Activated naive CD4-positive, alpha-beta T cell treated with anti-CD3 and anti-CD28 coated beads, Interleukin-2, amount 10 ng/mL, durations not matched to agents 7 days and 5 days (primary cell): ENCODE results near the gene PRRT4.

Source experiments
- CTCF ChIA-PET: fragments of 350-600 bp; sonication (Branson Sonifier 250); formaldehyde crosslinking; loops from one replicate; lab custom pipeline; 2021; ENCODE audit warnings: antibody characterized with exemption; lab: Charles Lee
- DNase-seq: peaks from one replicate; pipeline ENCODE4 v3.0.0-alpha.2; 2020
- H3K27ac Mint-ChIP-seq: one replicate; pipeline ENCODE4 v1.8.0; 2021; ENCODE audit warnings: mild to moderate bottlenecking, moderate library complexity, mixed read lengths
- H3K27me3 Mint-ChIP-seq: one replicate; pipeline ENCODE4 v1.8.0; 2021; ENCODE audit warnings: mild to moderate bottlenecking, mixed read lengths
- H3K36me3 Mint-ChIP-seq: one replicate; pipeline ENCODE4 v1.8.0; 2021; ENCODE audit warnings: mixed read lengths
- H3K4me1 Mint-ChIP-seq: one replicate; pipeline ENCODE4 v1.8.0; 2021; ENCODE audit warnings: mixed read lengths
- H3K4me3 Mint-ChIP-seq: one replicate; pipeline ENCODE4 v1.8.0; 2021; ENCODE audit warnings: mild to moderate bottlenecking, moderate library complexity, mixed read lengths
- H3K9me3 Mint-ChIP-seq: one replicate; pipeline ENCODE4 v1.8.0; 2021; ENCODE audit warnings: mixed read lengths

The PRRT4 gene

DNA sequence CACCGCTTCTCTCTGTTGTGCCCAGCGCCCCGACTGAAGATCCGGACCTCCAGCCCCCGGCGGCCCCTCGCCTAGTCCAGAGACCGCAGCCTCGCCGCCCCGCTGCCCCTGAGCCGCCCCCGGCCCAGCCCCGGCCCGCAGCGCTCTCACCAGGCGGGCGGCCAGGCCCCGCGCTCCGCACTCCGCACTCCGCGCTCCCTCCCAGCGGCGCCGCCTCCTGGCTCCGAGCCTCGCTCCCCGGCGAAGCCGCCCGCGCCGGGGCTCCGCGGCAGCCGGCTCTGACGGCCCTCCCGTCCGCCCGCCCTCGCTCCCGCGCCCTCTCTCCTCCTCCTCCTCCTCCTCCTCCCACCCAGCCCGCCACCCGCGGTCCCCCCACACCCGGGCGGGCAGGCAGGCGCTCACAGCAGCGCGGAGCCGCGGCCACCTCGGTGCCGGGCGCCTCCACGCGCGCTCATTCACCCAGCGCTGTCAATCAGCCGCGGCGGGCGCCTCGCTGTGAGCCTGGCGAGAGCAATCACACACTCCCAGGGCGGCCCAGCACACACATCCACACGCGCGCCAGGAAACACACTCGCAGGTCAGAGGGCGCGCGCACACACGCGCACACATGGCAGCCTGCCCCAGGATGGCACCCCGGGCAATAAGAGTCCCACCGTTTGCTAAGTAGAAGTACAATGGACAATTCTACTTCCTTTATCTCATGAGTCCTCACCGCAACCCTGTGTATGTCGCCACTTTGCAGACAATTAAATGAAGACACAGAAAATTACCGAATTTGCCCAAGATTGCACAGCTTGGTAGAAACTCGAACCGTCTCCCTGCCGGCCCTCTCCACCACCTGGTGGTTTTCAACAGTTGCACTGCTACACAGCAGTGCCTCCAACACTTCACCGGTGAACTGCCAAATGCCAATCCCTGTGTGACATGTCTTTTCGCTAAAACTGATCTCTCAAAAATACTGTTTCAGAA lies at the start of gene PRRT4:
Gene PRRT4, minus strand, starts transcription at position 280 of the 969 bp plus-strand sequence.
- CTCF ChIA-PET = interaction anchor here (0.6 to 2.0 kb wide), 4 partner anchors 10 to 33 kb away, joined by 3 to 7 read pairs (median 3); no protein-coding TSS in a partner anchor
- peaks cover 21% of the 10 kb centered on the region for H3K4me1 Mint-ChIP-seq
- no peaks in the 10 kb centered on the region for H3K9me3 Mint-ChIP-seq
- DNase-seq = peak; percentile 63
- H3K27me3 Mint-ChIP-seq = peaks cover 94% of the 10 kb centered on the region
- H3K27ac Mint-ChIP-seq = peak within 1 kb of the TSS; percentile 42
- H3K36me3 Mint-ChIP-seq = no peaks in the 10 kb centered on the region
- H3K4me3 Mint-ChIP-seq = peak within 1 kb of the TSS; percentile 74

- H3K4me1 Mint-ChIP-seq = peaks cover 36% of the 10 kb centered on the region
- no peaks in the 10 kb centered on the region for H3K9me3 Mint-ChIP-seq
- CTCF ChIA-PET = interaction anchor here (14.3 kb wide), 1 partner anchor 16 kb away, joined by 166 read pairs; no protein-coding TSS in a partner anchor
Measured at GRCh38 chr7:128410451-128410753, 48.9 kb upstream of the PRRT4 start.

GRCh38 chr7:128409596-128410450 lies 48.3 kb upstream of the PRRT4 start, which contains the start of gene IMPDH1:
TSS of gene IMPDH1 (minus strand) at chr7:128409982. CDS start at chr7:128409901, 81 bp downstream.
- no peaks in the 10 kb centered on the region for H3K36me3 Mint-ChIP-seq
- peak; percentile 91 for DNase-seq
- peak within 1 kb of the TSS; percentile 91 for H3K4me3 Mint-ChIP-seq
- H3K27ac Mint-ChIP-seq = peak within 1 kb of the TSS; percentile 84
- no peaks in the 10 kb centered on the region for H3K9me3 Mint-ChIP-seq
- H3K27me3 Mint-ChIP-seq = peaks cover 67% of the 10 kb centered on the region
- CTCF ChIA-PET = interaction anchor here (2.2 to 14.3 kb wide), 2 partner anchors 12 to 17 kb away, joined by 11 to 166 read pairs; no protein-coding TSS in a partner anchor
- H3K4me1 Mint-ChIP-seq = peaks cover 39% of the 10 kb centered on the region

More at GRCh38 chr7:128410451-128410753, 48.9 kb upstream of the PRRT4 start:
- Mint-ChIP-seq H3K36me3 (no peaks in the 10 kb centered on the region), H3K27me3 (peaks cover 67% of the 10 kb centered on the region), H3K27ac (peak overlapping the region; percentile 84), H3K4me3 (peak overlapping the region; percentile 91)
- no peak for DNase-seq

DNA sequence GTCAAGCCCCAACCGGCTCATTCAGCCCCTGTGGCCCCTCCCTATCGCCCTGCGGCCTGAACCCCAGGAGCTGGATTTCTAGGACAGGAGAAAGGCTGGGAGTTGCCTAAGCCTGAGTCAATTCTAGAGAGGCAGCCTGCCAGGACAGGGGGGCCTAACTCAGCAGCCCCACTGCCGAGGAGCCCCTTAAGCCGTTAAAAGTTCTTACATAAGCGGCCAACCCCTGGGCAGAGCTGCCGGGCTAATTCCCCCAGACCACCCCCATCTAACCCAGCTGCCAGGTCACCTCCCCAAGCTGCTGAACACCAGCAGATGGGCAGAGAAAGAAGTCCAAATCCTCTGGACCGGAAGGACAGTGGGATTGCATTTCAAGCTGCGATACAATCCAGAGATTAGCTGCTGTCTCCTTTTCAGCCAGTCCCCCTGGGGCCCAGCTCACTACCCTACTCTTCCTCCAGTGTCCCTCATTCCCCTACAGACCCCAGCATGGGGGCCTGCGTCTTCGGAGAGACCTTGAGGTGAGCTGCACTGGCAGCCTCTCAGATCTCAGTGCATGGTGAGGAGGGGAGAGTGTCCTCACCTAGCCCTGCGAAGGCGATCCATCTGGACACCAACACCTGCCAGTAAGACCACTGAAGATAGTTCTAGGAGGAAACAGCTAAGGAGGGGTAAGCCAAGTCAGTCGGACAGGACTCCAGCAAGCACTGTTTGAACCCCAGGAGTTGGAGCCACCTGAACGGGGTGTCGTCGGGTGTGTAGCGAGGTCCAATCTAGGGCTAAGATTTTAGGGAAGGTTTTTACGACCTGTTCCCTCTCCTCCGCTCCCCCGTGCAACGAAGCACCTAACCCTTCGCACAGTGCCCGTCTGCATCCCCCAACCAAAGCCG lies 47.5 kb upstream of the PRRT4 start:
- H3K4me3 Mint-ChIP-seq = peak overlapping the region; percentile 85
- H3K36me3 Mint-ChIP-seq = no peaks in the 10 kb centered on the region
- peaks cover 48% of the 10 kb centered on the region for H3K4me1 Mint-ChIP-seq
- H3K9me3 Mint-ChIP-seq = no peaks in the 10 kb centered on the region
- peaks cover 61% of the 10 kb centered on the region for H3K27me3 Mint-ChIP-seq
- DNase-seq = peak; percentile 23
- CTCF ChIA-PET = interaction anchor here (1.0 to 14.3 kb wide), 5 partner anchors 11 to 51 kb away, joined by 4 to 166 read pairs (median 4); no protein-coding TSS in a partner anchor
- peak overlapping the region; percentile 82 for H3K27ac Mint-ChIP-seq

GRCh38 chr7:128407751-128408708 lies 46.5 kb upstream of the PRRT4 start:
- H3K27ac Mint-ChIP-seq = no peak overlapping the region
- peaks cover 52% of the 10 kb centered on the region for H3K27me3 Mint-ChIP-seq
- peak overlapping the region; percentile 85 for H3K4me3 Mint-ChIP-seq
- peaks cover 3% of the 10 kb centered on the region for H3K36me3 Mint-ChIP-seq
- no peak for DNase-seq
- H3K9me3 Mint-ChIP-seq = no peaks in the 10 kb centered on the region
- peaks cover 56% of the 10 kb centered on the region for H3K4me1 Mint-ChIP-seq
- CTCF ChIA-PET = interaction anchor here (0.7 to 14.3 kb wide), 7 partner anchors 9 to 61 kb away, joined by 3 to 166 read pairs (median 4); no protein-coding TSS in a partner anchor

DNA sequence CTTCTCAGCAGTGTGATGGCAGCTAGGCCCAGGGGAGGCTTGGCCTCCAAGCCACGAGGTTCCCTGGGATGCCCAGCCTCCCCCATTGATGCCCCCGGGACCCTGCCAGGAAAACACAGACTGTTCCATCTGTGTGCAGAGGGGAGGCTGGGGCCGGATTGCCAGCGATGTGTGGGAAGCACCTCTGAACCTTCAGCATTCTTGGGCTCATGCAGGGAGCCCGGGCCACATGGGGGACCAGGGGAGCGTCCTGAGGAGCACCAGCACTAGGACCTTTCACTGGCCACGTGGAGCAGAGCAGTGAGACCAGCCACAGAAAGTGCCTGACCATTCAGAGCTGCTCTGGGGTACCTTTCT lies 45.7 kb upstream of the PRRT4 start:
- Mint-ChIP-seq H3K9me3 (no peaks in the 10 kb centered on the region), H3K27ac (no peak overlapping the region), H3K27me3 (peaks cover 44% of the 10 kb centered on the region), H3K36me3 (peaks cover 8% of the 10 kb centered on the region), H3K4me3 (no peak overlapping the region), H3K4me1 (peaks cover 60% of the 10 kb centered on the region)
- no peak for DNase-seq
- CTCF ChIA-PET = interaction anchor here (2.1 to 14.3 kb wide), 3 partner anchors 9 to 60 kb away, joined by 6 to 166 read pairs (median 11); no protein-coding TSS in a partner anchor

DNA sequence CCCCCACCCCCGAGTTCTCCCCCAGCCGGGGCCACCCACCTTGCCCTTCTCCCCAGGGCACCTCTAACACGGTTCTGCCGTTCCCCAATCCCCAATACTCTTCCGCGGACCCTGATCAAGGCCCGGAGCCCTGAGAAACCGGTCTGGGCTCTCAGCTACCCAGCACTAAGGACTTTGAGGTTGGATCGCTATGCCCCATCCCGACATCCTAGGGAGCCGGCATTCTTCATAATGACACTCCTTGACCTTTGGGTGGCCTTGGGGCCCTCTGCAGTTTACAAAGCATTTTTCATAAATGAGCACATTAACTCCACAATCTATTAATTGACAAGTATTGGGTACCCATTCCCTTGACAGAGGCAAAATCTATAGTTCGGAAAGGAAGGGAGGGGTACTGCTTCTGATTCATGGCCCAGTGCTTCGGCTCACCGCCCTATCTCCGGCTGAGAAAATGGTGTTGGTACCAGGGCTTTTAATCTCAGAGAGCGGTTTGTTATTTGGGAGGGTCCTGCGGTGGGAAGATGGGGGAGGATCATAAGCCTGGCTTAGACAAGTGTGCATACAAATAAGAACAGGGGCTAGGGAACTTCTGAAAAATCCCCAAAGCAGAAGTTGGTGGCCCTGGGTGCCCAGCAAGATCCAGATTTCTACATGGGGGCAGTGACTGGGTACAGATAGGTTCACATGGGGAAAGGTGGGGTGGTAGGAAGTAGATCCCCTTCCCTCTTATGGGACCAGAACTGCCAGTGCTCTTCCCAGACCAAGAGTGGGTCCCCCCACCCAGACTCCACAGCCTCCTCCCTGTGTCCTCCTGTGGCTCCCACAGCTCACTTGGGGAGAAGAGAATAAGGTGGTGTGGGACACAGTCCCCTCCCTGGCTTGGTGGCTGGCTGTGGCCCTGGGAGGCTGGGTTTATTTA lies 45.1 kb upstream of the PRRT4 start:
- Mint-ChIP-seq H3K4me3 (peak overlapping the region; percentile 75), H3K36me3 (peaks cover 10% of the 10 kb centered on the region), H3K9me3 (no peaks in the 10 kb centered on the region), H3K27me3 (peaks cover 40% of the 10 kb centered on the region), H3K4me1 (peaks cover 60% of the 10 kb centered on the region), H3K27ac (peak overlapping the region; percentile 29)
- CTCF ChIA-PET = interaction anchor here (2.1 to 14.3 kb wide), 2 partner anchors 20 to 59 kb away, joined by 6 to 166 read pairs; no protein-coding TSS in a partner anchor
- no peak for DNase-seq

- H3K36me3 Mint-ChIP-seq = peaks cover 15% of the 10 kb centered on the region
- no peaks in the 10 kb centered on the region for H3K9me3 Mint-ChIP-seq
- peaks cover 58% of the 10 kb centered on the region for H3K4me1 Mint-ChIP-seq
- DNase-seq = peak; percentile 72
- CTCF ChIA-PET = interaction anchor here (1.3 to 14.3 kb wide), 3 partner anchors 21 to 58 kb away, joined by 4 to 166 read pairs (median 6); no protein-coding TSS in a partner anchor
- peak overlapping the region; percentile 75 for H3K4me3 Mint-ChIP-seq
- peaks cover 34% of the 10 kb centered on the region for H3K27me3 Mint-ChIP-seq
- H3K27ac Mint-ChIP-seq = no peak overlapping the region
Measured at GRCh38 chr7:128405471-128406313, 44.2 kb upstream of the PRRT4 start.

DNA sequence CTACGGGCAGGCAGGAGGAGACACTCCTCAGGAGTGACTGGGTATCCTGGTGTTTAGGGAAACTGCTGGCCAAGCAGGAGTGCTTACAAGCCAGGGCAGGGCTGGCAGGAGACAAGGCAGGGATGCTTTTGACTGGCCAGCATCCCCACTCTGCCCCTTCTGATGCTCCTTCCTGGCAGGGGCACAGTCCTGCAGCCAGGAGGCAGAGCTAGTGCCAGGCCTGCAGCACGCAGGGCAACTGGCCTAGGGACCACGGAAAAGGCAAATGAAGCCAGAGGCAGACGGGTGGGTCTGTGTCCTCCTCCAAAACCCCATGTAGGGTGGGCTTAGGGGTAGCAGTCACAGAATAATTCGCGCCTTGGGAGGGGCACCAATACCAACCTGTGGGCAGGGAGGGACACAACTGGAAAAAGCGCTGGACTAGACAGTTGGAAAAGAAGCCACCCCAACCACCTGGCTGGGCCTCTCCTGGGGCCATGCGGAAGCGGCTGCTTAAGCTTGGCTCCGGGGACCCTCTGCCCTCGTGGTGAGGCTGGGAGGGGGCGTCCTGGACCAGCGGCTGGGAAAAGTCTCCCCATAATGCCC lies 43.5 kb upstream of the PRRT4 start:
- Mint-ChIP-seq H3K9me3 (no peaks in the 10 kb centered on the region), H3K4me3 (peak overlapping the region; percentile 75), H3K36me3 (peaks cover 16% of the 10 kb centered on the region), H3K27ac (peak overlapping the region; percentile 49), H3K4me1 (peaks cover 53% of the 10 kb centered on the region), H3K27me3 (peaks cover 28% of the 10 kb centered on the region)
- CTCF ChIA-PET = interaction anchor here (1.3 to 14.3 kb wide), 4 partner anchors 18 to 58 kb away, joined by 4 to 166 read pairs (median 90); no protein-coding TSS in a partner anchor
- DNase-seq = no peak

DNA sequence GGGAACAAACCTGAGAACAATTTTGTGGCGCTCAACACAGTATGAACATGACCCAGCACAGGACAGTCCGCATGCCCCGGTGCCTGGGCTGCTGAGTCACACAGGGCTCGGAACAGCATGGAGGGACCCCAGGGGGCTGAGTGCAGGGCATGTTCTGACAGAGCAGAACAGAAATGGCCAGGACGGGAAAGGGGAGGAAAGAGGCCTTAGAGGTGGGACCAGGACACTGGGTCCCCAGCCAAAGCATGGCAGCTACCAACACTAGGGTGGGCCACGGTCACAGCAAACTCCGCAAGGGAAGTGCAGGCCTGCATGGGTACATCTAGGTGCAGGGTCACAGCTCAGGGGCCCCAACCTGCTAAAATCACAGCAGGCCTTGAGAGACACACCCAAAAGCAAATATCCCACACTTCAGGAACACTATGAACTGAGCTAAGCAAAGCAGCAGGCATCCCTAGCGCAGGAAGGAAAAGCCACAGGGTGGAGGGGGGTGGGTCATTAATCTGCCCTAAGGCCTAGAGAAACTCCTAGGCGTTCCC lies 42.7 kb upstream of the PRRT4 start:
- Mint-ChIP-seq H3K36me3 (peaks cover 20% of the 10 kb centered on the region), H3K9me3 (no peaks in the 10 kb centered on the region), H3K27ac (no peak overlapping the region), H3K27me3 (peaks cover 26% of the 10 kb centered on the region), H3K4me1 (peaks cover 52% of the 10 kb centered on the region), H3K4me3 (peak overlapping the region; percentile 75)
- CTCF ChIA-PET = interaction anchor here (1.2 to 8.1 kb wide), 4 partner anchors 13 to 57 kb away, joined by 3 to 164 read pairs (median 10); no protein-coding TSS in a partner anchor
- DNase-seq = no peak
